ENCODE measurements around the gene CDH23.

DNA sequence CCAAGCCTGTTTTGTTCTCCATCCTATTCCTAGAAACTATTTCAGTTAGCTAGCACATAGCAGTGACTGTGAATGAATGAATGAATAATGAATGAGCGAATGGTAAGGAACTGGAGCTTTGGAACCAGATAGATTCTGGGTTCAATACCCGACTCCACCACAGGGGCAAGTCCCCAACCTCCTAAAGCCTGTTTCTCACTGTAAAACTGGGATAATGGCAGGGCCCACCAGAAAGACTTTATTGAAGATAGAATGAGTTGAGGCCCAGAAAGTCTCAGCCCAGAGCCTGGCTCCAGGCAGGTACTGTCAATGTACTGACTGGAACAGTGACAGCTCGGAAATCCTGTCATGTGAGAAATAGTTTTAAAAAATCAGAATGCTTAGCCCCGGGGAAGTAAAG is 1.1 kb upstream of the CDH23 start:
- TF ChIP-seq, protein P1, sequence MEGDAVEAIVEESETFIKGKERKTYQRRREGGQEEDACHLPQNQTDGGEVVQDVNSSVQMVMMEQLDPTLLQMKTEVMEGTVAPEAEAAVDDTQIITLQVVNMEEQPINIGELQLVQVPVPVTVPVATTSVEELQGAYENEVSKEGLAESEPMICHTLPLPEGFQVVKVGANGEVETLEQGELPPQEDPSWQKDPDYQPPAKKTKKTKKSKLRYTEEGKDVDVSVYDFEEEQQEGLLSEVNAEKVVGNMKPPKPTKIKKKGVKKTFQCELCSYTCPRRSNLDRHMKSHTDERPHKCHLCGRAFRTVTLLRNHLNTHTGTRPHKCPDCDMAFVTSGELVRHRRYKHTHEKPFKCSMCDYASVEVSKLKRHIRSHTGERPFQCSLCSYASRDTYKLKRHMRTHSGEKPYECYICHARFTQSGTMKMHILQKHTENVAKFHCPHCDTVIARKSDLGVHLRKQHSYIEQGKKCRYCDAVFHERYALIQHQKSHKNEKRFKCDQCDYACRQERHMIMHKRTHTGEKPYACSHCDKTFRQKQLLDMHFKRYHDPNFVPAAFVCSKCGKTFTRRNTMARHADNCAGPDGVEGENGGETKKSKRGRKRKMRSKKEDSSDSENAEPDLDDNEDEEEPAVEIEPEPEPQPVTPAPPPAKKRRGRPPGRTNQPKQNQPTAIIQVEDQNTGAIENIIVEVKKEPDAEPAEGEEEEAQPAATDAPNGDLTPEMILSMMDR (IDR thresholded peaks at IDR 0.05) = no peak
- TF ChIP-seq EP300 (IDR thresholded peaks at IDR 0.05) = no peak
